GM10847 (cell line): ENCODE data around the gene CNN1.

Experiments used
- POLR2A ChIP-seq: IDR thresholded peaks from 2 replicates; pipeline ENCODE4 v1.6.1; 2011; ENCODE audit not compliant: insufficient read length; ENCODE audit errors: extremely low read depth

CNN1 gene

DNA sequence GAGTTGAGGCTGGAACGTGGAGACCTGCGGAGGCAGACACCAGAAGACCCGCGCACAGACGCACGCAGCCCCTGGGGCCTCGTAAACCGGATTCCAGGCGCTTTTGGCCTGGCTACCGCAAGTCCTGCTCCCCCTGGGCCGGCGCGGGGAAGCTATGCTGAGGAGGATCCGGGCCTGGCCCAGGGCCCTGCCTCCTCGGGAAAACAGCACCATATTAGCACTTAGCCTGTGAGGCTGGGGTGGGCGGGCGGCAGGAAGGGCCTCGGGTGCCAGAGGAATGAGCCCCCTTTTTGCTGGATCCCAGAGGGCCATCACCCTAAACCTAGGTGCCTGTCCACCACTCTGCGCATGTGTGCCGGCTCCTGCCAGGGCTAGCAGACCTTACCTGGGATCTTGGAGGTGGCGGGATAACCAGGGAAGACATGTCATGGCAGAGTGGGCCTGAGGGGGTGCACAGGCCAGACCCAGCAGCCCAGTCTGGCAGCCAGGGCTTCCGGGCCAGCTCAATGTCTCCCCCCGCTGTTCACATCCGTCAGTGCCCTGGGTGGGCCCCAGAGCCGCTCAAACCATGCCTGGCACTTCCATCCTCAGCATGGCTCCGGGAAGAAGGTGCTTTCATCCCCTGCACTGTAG is 13.1 kb downstream of the CNN1 start:
- no peak for TF ChIP-seq POLR2A

DNA sequence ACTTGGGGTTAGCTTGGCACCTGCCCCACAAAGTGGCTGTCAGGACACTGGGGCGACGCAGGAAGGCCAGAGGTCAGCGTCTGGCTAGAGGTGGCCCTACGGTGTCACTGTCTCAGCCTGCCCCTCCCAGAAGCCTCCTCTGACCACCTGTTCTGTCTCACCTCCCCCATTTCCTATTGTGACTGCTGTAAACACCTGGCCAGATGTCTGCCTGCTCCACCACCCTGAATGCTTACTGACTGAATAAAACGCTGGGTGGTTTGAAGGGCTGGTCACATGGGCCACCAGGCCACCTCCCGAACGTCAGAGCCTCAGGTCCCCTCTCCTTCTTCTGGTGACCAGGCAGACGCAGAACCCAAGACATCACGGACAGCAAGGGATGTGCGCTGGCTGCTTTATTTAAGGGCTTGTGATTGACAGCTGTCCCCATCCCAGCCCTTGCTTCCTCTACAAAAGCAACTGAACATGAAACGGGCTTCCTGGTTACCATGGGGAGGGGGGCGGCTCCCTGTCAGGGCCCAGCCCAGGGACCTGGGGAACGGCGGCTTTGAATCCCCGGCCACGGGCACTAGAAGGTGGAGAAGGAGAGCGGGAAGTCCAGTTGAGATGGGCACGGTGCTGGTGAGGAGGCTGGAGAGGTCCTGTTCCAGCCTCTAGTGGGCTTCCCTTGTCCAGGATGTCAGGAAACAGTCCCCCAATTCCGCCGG is 14.2 kb downstream of the CNN1 start:
- TF ChIP-seq POLR2A, result no peak

DNA sequence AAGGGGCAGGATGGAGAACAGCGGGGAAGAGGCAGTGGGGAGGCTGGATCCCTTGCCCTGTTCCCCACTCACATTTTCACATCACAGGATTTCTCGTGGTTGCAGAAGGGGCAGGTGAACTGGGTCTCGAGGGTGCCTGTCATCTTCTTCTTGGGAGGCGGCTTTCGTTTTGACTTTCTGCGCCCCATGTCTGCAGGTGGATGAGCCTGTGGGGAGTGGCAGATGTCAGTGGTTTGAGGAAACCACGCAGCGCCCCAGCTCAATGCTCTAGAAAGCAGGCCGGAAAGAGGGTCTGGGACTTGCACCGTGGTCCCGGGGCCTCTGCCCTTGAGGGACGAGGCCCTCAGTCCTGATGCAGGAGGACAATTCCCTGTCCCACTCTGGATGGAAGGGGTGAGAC is 15.5 kb downstream of the CNN1 start:
- no peak for TF ChIP-seq POLR2A

DNA sequence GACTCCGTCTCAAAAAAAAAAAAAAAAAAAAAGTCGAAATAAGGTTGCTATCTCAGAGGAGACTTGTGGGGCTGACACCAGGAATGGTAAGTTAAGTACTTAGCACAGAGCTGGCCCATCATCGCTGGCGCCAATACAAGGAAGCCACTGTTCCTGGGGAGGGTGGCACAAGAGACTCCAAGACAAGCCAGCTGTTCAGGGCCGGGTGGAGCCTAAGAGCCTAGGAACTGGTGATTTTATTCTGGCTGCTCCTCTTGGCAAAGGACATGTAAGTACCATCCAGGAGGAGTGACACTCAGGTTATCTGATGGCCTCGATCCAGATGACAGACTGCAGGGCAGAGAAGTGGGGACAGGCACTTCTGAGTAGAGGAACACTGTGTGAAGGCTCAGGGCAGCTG is 16.6 kb downstream of the CNN1 start:
- TF ChIP-seq POLR2A, result no peak

DNA sequence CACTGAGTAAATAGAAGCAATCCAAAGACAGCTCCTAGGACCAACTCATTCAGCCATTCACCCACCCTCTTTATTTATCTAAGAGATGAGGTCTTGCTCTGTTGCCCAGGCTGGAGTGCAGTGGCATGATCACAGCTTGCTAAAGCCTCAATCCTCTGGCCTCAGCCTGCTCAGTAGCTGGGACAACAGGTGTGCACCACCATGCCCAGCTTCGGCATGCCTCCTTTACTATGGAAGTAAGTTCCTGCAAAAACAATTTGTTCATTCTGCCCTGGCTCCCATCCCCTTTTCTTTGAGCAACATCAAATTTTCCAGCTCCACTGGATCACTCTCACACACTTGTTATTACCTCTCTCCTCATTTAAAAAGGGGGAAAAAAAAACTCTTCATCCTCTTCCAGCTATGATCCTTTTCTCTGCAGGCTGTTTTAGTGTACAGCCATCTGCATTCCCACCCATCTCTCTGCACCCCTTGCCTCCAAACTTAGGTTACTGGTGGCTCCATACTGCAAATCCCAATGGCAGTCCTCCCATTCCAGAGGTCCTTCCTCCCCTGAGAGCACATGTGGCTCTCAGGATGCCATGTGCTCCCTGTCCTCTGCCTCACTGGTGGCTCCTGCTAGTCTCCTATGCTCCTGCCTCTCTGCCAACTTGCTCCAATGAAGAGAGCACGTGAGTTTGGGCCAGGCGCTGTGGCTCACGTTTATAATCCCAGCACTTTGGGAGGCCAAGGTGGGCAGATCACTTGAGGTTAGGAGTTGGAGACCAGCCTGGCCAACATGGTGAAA is 18.2 kb downstream of the CNN1 start:
- TF ChIP-seq POLR2A, result no peak

DNA sequence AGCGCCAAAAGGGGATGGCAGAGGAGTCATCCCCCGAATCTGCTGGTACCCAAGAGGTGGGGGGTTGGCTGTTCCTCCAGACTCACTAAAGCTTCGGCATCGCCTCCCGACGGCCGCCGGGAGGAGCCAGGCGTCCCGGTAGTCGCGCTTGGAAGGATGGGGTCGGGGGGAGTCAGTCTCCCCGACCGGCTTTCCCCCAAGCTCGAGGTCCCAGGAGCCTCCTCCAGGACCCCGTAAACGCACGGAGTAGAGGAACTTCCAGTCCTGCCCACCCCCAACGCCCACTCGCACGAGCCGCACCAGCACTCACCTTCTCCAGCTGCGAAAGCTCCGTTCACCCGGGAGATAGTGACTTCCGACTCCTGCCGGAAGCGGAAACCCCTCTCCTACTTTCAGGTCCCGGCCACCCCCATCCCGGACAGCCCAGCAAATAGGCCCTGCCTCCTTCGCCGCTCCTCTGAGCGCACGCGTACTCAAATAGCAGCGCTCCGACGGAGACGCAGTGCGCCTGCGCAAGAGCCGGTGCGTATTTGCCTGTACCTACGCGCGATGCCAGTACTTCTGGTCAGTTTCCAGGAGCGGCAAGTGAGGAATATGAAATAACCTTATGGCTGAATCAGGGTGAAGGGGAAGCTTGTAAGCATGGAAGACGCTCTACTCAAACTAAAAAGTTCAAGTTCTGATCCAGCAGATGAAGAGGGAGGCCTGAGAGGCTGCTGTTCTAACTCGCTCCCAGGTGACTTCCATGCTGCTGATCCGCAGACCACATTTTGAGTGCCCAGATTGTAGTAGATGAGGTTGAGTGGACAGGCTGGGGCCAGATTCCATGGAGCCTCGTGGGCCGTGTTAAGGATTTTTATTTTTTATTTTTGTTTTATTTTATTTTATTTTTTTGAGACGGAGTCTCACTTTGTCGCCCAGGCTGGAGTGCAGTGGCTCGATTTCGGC is 20.5 kb downstream of the CNN1 start, which contains the start of gene ELOF1:
Gene ELOF1, minus strand, starts transcription at position 350 of the 948 bp plus-strand sequence. CDS start 4,883 bp downstream, outside the sequence.
- TF ChIP-seq POLR2A, result peak; percentile 71

DNA sequence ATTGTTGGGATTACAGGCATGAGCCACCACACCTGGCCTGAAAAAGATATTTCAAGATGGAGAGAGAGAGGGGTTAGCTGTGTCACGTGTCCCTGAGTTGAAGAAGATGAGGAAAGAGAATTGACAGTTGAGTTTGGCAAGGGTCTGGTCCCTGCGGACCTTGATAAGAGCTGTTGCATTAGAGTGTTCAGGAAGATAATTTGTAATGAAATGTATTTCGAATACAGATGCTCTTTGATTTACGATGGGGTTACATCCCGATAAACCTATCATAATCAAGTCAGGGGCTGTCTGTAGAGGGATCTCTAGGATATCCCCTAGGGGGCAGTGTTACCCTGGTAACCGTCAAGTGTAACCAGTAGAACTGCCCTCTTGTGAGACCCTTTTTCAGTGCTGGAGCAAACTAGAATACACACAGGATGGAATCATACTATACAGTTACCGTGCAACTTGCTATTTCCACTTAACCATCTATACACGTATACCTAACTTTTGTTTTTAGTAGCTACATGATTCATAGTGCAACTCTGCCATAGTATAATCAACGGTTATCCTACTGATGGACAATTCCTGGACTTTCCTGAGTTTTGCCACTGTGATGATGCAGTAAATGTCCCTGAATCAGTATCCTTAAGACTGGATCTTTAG is 21.9 kb downstream of the CNN1 start:
- TF ChIP-seq POLR2A, result no peak

DNA sequence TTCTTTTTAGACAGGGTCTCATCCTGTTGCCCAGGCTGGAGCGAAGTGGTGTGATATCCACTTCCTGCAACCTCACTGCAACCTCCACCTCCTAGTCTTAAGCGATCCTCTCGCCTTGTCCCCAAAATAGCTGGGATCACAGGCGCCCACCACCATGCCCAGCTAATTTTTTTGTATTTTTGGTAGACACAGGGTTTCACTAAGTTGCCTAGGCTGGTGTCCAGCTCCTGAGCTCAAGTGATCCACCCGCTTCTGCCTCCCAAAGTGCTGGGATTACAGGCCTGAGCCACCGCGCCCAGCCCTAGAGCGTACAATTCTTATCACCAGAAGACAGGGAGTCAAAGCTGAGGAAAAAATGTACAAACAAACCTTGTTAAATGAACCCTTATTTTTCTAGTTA is 24.9 kb downstream of the CNN1 start:
- no peak for TF ChIP-seq POLR2A

DNA sequence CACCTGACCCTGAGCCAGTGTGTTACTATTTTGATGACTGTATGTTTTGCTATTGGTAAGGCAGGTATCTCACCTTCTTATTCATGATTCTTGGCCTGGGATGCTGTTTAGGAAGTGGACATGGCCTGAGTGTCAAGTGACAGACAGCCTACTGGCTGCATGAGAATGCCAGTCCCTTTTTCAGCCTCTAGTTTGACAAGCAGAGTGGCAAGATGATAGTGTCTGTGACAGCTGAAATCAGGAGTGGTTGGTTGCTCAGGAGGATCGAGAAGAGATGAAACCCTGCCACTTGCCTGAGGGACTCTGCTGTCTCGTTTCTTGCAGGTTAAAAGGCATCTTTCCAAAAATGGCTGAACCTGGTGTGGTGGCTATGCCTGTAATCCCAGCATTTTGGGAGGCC is 27.5 kb downstream of the CNN1 start:
- no peak for TF ChIP-seq POLR2A

DNA sequence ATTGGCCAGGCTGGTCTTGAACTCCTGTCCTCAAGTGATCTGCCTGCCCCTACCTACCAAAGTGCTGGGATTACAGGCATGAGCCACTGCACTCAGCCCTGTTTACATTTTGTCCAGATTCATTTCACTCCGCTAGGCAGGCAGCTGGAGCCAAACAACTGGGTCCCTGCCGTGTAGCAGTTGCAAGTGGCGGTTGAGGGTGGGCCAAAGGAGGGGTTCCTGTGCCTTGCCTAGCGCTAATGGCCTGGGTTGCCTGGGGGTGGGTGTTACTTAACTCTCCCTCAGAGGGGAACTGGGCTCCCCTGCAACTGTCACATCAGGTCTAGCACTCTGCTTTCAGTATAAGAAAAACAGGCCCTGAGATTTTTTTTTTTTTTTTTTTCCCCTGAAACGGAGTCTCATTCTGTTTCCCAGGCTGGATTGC is 31.4 kb downstream of the CNN1 start:
- no peak for TF ChIP-seq POLR2A

DNA sequence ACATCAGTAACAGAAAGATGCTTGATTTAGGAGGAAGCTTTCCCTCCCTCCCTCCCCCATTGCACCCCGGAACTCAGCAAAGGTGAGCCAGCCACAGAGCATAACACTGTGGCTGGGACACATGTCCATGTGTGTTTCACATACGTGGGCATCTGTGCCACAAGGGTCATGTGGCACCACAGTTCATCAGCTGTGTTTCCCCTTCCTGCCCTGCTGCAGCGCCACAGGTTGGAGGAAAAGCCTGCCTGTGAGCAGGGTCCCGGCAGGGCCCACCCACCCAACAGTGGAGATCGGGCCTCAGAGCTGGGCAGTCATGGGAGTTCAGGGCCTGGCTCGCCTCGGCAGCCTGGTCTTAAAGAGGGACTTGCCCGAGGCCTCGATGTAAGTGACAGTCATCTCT is 36.0 kb downstream of the CNN1 start:
- no peak for TF ChIP-seq POLR2A

DNA sequence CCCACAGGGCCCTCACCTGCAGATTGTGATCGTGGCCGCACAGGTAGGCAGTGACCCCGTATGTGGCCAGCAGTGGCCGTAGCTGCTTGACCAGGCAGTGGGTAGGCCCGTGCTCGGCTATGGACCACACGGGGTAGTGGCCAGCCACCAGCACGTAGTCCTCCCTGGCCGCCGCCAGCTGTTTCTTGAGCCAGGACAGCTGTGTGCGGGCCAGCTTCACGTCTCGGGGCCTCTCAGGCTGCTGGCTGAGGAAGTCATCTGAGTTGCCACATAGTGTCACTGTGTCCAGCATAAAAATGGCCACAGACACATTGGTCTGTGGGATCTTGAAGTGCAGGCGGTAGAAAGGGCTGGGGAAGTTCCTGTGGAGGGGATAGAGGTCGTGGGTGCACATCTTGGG is 37.6 kb downstream of the CNN1 start:
- no peak for TF ChIP-seq POLR2A

DNA sequence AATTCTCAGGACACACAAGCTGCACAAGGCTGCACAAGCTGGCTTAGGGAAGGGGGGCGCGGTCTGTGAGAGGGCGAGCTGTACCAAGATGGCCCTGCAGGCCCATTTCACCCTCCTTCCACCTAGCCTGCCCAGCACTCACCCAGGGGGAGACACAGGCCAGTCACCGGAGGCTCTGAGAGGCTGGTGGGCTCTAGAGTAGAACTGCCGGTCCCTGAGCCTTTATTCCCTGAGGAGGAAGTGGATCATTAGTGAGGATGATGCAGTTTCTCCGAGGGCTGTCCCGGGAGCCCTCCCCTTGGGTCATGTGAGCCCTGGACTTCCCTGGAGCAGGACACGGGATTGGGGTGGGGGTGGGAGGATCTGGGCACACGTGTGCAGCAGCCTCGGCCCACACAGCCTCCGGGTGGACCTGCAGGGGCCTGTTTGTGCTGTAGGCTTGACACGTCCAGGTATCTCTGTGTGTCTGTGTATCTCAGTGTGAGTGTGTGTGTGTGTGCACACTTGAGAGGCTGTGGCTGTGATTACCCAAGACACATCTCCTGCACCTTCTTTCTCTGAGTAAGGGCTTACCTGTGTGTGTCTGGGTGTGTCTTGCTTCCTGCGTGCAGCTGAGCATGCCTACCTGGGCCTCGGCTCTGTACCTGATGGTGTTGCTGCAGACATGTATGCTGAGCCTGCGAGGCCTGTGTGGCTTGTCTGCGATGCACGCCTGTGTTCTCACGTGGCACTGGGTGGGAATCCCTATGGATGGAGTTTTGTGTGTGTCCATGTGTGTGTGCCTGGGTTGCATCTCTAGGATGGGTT is 39.0 kb downstream of the CNN1 start, which contains the start of gene ACP5:
Gene ACP5, minus strand, starts transcription at position 195 of the 807 bp plus-strand sequence. CDS start 328 bp downstream, outside the sequence.
- no peak for TF ChIP-seq POLR2A
